ENCODE results near the gene ME1. TPM values are rescaled to one million over a fixed set of nuclear protein-coding genes. Genes with fewer than 3 reads are reported as not detected.

The ME1 gene
- total and polyA plus RNA-seq, 2 donors (not counting 3 experiments of a cell fraction or from before 2014, with no cell fraction given) = 7.3 to 29.3 TPM

DNA sequence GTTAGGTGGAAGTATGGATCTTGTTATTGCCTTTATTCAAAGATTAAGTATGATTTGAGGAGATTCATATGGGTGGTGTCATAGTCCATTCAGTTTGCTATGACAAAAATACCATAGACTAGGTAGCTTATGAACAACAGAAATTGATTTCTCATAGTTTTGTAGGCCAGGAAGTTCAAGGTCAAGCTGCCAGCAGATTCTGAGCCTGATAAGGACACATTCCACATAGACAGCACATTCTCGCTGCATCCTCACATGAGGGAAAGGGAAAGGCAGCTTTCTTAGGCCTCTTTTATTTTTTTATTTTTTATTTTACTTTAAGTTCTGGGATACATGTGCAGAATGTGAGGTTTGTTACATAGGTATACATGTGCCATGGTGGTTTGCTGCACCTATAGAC lies 27.7 kb downstream of the ME1 start:
- Histone ChIP-seq H3K27ac (ENCODE audit: insufficient read depth, low read depth, low read length) (no peak overlapping the region), H2AFZ (ENCODE audit: low read depth, low read length) (no peak overlapping the region), H3K9me3 (replicated peaks; ENCODE audit: control insufficient read depth, insufficient read depth, low read length) (no peaks in the 10 kb centered on the region), H3K79me2 (ENCODE audit: control insufficient read depth, insufficient read depth, low read length) (no peaks in the 10 kb centered on the region), H3K36me3 (ENCODE audit: control insufficient read depth in 2 of 2, extremely low read depth in 1 of 2, insufficient read depth in 2 of 2, low read length in 2 of 2) (no peaks in the 10 kb centered on the region), H4K20me1 (replicated peaks; ENCODE audit: control insufficient read depth, extremely low read depth, insufficient read depth, low read length) (no peaks in the 10 kb centered on the region), H3K4me2 (ENCODE audit: insufficient read depth, low read length) (no peak overlapping the region), H3K27me3 (ENCODE audit: control insufficient read depth in 2 of 2, insufficient read depth in 2 of 2, low read length in 2 of 2) (no peaks in the 10 kb centered on the region), H3K4me1 (ENCODE audit: control insufficient read depth, extremely low read depth, insufficient read depth, low read length) (peaks cover 2% of the 10 kb centered on the region), H3K9ac (replicated peaks; ENCODE audit: extremely low read depth, insufficient read depth, low read length) (no peak overlapping the region), H3K4me3 (replicated peaks in 1 of 3; ENCODE audit: insufficient read depth in 1 of 3, low read depth in 1 of 3, low read length in 3 of 3) (no peak overlapping the region), H3K9me1 (replicated peaks; ENCODE audit: control insufficient read depth, extremely low read depth, insufficient read depth, low read length) (no peaks in the 10 kb centered on the region)
- FAIRE-seq = no peak
- TF ChIP-seq POLR2AphosphoS5 (IDR thresholded peaks at IDR 0.05; ENCODE audit: insufficient read depth, low read depth, low read length) = no peak
- TF ChIP-seq, protein P1, sequence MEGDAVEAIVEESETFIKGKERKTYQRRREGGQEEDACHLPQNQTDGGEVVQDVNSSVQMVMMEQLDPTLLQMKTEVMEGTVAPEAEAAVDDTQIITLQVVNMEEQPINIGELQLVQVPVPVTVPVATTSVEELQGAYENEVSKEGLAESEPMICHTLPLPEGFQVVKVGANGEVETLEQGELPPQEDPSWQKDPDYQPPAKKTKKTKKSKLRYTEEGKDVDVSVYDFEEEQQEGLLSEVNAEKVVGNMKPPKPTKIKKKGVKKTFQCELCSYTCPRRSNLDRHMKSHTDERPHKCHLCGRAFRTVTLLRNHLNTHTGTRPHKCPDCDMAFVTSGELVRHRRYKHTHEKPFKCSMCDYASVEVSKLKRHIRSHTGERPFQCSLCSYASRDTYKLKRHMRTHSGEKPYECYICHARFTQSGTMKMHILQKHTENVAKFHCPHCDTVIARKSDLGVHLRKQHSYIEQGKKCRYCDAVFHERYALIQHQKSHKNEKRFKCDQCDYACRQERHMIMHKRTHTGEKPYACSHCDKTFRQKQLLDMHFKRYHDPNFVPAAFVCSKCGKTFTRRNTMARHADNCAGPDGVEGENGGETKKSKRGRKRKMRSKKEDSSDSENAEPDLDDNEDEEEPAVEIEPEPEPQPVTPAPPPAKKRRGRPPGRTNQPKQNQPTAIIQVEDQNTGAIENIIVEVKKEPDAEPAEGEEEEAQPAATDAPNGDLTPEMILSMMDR (IDR thresholded peaks at IDR 0.05; ENCODE audit: extremely low read depth in 1 of 2, insufficient read depth in 1 of 2, low read depth in 1 of 2, low read length in 2 of 2) = no peak
- no peak for TF ChIP-seq EZH2 (IDR thresholded peaks at IDR 0.05; ENCODE audit: borderline replicate concordance, low read depth, low read length, severe bottlenecking)
- TF ChIP-seq FOS (IDR thresholded peaks at IDR 0.05; ENCODE audit: borderline replicate concordance, insufficient read depth, low read length) = no peak
- TF ChIP-seq, protein P2, sequence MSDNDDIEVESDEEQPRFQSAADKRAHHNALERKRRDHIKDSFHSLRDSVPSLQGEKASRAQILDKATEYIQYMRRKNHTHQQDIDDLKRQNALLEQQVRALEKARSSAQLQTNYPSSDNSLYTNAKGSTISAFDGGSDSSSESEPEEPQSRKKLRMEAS (IDR thresholded peaks at IDR 0.05; ENCODE audit: insufficient read depth, insufficient read length) = no peak
- TF ChIP-seq JUN (IDR thresholded peaks at IDR 0.05; ENCODE audit: borderline replicate concordance, insufficient read depth, insufficient read length, low read depth) = no peak
- no peak for TF ChIP-seq GATA2 (IDR thresholded peaks at IDR 0.05; ENCODE audit: insufficient read depth, insufficient read length, low read depth, low read length)
- no peak for TF ChIP-seq MYC (IDR thresholded peaks at IDR 0.05; ENCODE audit: low read depth, low read length)
- TF ChIP-seq POLR2A (IDR thresholded peaks at IDR 0.05; ENCODE audit: low read depth, low read length) = no peak
- DNase-seq (ENCODE audit: low read depth, low spot score) = no peak
- no TSS peak for BruUV-seq (replicated peaks)
- ChIA-PET CTCF (no interaction called here), POLR2A (no interaction called here)
- dilution Hi-C loops (cut with MboI; ENCODE audit: extremely low pct_ligation_motif_present, low sequenced_read_pairs) (no loop called here), intact Hi-C loops (cut with micrococcal nuclease) (no loop called here)

Data from endothelial cell of umbilical vein (primary cell).